LoVo (cell line): ENCODE measurements around the gene DPP6.

Experiments
- DNase-seq: peaks from one replicate; pipeline ENCODE4 v3.0.0-alpha.2; 2016; ENCODE audit warnings: low spot score

DPP6 gene

GRCh38 chr7:154598396-154598795 is 546.2 kb downstream of the DPP6 start:
- DNase-seq: no peak

- DNase-seq: no peak
Measured at GRCh38 chr7:154598864-154599263, 546.7 kb downstream of the DPP6 start.

GRCh38 chr7:154610903-154611302 is 558.7 kb downstream of the DPP6 start:
- no peak for DNase-seq

GRCh38 chr7:154613811-154614210 is 561.6 kb downstream of the DPP6 start:
- no peak for DNase-seq

- DNase-seq: no peak
Measured at GRCh38 chr7:154620141-154620755, 568.0 kb downstream of the DPP6 start.

GRCh38 chr7:154623399-154623798 is 571.2 kb downstream of the DPP6 start:
- DNase-seq: no peak

- no peak for DNase-seq
Measured at GRCh38 chr7:154627646-154628290, 575.6 kb downstream of the DPP6 start.

- DNase-seq: no peak
Measured at GRCh38 chr7:154628556-154628955, 576.4 kb downstream of the DPP6 start.

GRCh38 chr7:154631162-154631561 is 579.0 kb downstream of the DPP6 start:
- no peak for DNase-seq

- no peak for DNase-seq
Measured at GRCh38 chr7:154633641-154634040, 581.4 kb downstream of the DPP6 start.

GRCh38 chr7:154638286-154638685 is 586.1 kb downstream of the DPP6 start:
- no peak for DNase-seq

GRCh38 chr7:154640266-154640865 is 588.2 kb downstream of the DPP6 start:
- no peak for DNase-seq

GRCh38 chr7:154640917-154641316 is 588.7 kb downstream of the DPP6 start:
- no peak for DNase-seq

- no peak for DNase-seq
Measured at GRCh38 chr7:154644366-154644765, 592.2 kb downstream of the DPP6 start.

- DNase-seq: no peak
Measured at GRCh38 chr7:154646126-154647013, 594.2 kb downstream of the DPP6 start.

- no peak for DNase-seq
Measured at GRCh38 chr7:154647625-154648024, 595.4 kb downstream of the DPP6 start.

GRCh38 chr7:154649015-154649414 is 596.8 kb downstream of the DPP6 start:
- DNase-seq: no peak

GRCh38 chr7:154649434-154649833 is 597.2 kb downstream of the DPP6 start:
- DNase-seq: no peak

- DNase-seq: no peak
Measured at GRCh38 chr7:154650275-154650674, 598.1 kb downstream of the DPP6 start.

GRCh38 chr7:154651501-154651900 is 599.3 kb downstream of the DPP6 start:
- no peak for DNase-seq

- DNase-seq: no peak
Measured at GRCh38 chr7:154652564-154652963, 600.4 kb downstream of the DPP6 start.

GRCh38 chr7:154653281-154653680 is 601.1 kb downstream of the DPP6 start:
- no peak for DNase-seq

GRCh38 chr7:154656618-154657017 is 604.4 kb downstream of the DPP6 start:
- DNase-seq: no peak
